Panc1 (cell line): ENCODE data around the gene PHOX2B. TPM values are rescaled to one million over a fixed set of nuclear protein-coding genes. Genes with fewer than 3 reads are reported as not detected.

ENCODE experiments used
- ATAC-seq: fragments of 200-7000 bp; cut with Tn5 transposase; 2 replicates; pipeline ENCODE4 v1.9.1; 2020; ENCODE audit warnings: mild to moderate bottlenecking, moderate library complexity
- BruUV-seq: library from RNA; stranded (reverse); fragments of 400-500 nt; replicated peaks from 2 replicates; lab custom pipeline; 2021; lab: Mats Ljungman, UMichigan
- CTCF ChIA-PET: fragments of 300-600 bp; sonication (Branson Sonifier 250); formaldehyde crosslinking; loops from one replicate; lab custom pipeline; 2022; ENCODE audit warnings: antibody characterized with exemption; lab: Charles Lee
- POLR2A ChIA-PET: fragments of 300-600 bp; sonication (Branson Sonifier 250); formaldehyde crosslinking; loops from one replicate; lab custom pipeline; 2022; ENCODE audit warnings: antibody characterized with exemption; lab: Charles Lee
- DNase-seq: peaks from one replicate; pipeline ENCODE4 v3.0.0-alpha.2; 2010; ENCODE audit warnings: low read depth, low spot score
- H3K27ac ChIP-seq: 2 replicates; pipeline ENCODE4 v1.5.1; 2011; ENCODE audit warnings: mild to moderate bottlenecking, low read length, inconsistent platforms
- H3K27me3 ChIP-seq: fragments of 200-500 bp; sonication (Bioruptor generic); 2 replicates; pipeline ENCODE4 v1.6.0; 2014; ENCODE audit warnings: low read length, inconsistent platforms; ENCODE audit not compliant: control insufficient read depth, insufficient read depth
- H3K36me3 ChIP-seq: fragments of 200-500 bp; sonication (Bioruptor generic); 2 replicates; pipeline ENCODE4 v1.5.1; 2014; ENCODE audit warnings: inconsistent platforms, mild to moderate bottlenecking, low read length, moderate library complexity; ENCODE audit not compliant: control insufficient read depth, insufficient read depth
- H3K4me1 ChIP-seq: 2 replicates; pipeline ENCODE4 v1.5.1; 2011; ENCODE audit warnings: inconsistent platforms, mild to moderate bottlenecking, low read length, moderate library complexity; ENCODE audit not compliant: control insufficient read depth, insufficient read depth
- H3K4me3 ChIP-seq, 2 experiments: 2 replicates each; pipeline ENCODE4 v1.5.1; 2011 to 2012; ENCODE audit warnings: low read depth in 2 of 2, low read length in 2 of 2, mild to moderate bottlenecking in 2 of 2, inconsistent platforms in 1 of 2, moderate library complexity in 1 of 2
- H3K9me3 ChIP-seq: fragments of 200-500 bp; sonication (Bioruptor generic); 2 replicates; pipeline ENCODE4 v1.5.1; 2014; ENCODE audit warnings: low read depth, mild to moderate bottlenecking, inconsistent platforms, low read length, moderate library complexity; ENCODE audit not compliant: control insufficient read depth, insufficient read depth
- POLR2AphosphoS5 ChIP-seq: IDR thresholded peaks from 2 replicates; pipeline ENCODE4 v1.6.1; 2012; ENCODE audit warnings: mild to moderate bottlenecking, low read depth, low read length, moderate library complexity
- REST ChIP-seq, 2 experiments: IDR thresholded peaks; 2 replicates each; pipeline ENCODE4 v1.6.1; 2011 to 2012; ENCODE audit warnings: low read depth in 2 of 2, control low read depth in 1 of 2, low read length in 1 of 2, mild to moderate bottlenecking in 1 of 2, moderate library complexity in 1 of 2; ENCODE audit not compliant: insufficient read depth in 1 of 2
- SIN3A ChIP-seq: IDR thresholded peaks from 2 replicates; pipeline ENCODE4 v1.6.1; 2012; ENCODE audit warnings: low read depth, mild to moderate bottlenecking, low read length, moderate library complexity, borderline replicate concordance; ENCODE audit not compliant: insufficient read depth
- TCF7L2 ChIP-seq: IDR thresholded peaks from 2 replicates; pipeline ENCODE4 v1.6.1; 2011; ENCODE audit warnings: mild to moderate bottlenecking, low read depth, low read length, inconsistent platforms
- in situ Hi-C: cut with HindIII; loops from 2 replicates; pipeline ENCODE4 v1.10.0; 2016; ENCODE audit warnings: low sequenced_read_pairs, low pct_unique_long_range_greater_than_20kb
- intact Hi-C: fragments of 100-400 bp; cut with micrococcal nuclease; formaldehyde crosslinking; loops from one replicate; pipeline ENCODE4 v1.10.0; 2022; ENCODE audit not compliant: unreplicated experiment
- total RNA-seq: library from RNA; stranded (reverse); gene quantifications from one replicate; pipeline ENCODE4 v1.2.1, GENCODE V29; 2021; ENCODE audit not compliant: unreplicated experiment
- TF ChIP-seq, protein P1 (sequence below): fragments of 450-650 bp; IDR thresholded peaks from 2 replicates; pipeline ENCODE4 v1.5.1; 2017; ENCODE audit warnings: mild to moderate bottlenecking

The PHOX2B gene
- total RNA-seq, 1 experiment from 2014 or later: not detected

- ChIA-PET POLR2A (no interaction called here), CTCF (no interaction called here)
- no TSS peak for BruUV-seq
- Histone ChIP-seq H3K4me1 (no peaks in the 10 kb centered on the region), H3K27me3 (no peaks in the 10 kb centered on the region), H3K9me3 (no peaks in the 10 kb centered on the region), H3K4me3 (no peak overlapping the region), H3K36me3 (no peaks in the 10 kb centered on the region), H3K27ac (no peak overlapping the region)
- intact Hi-C loops (no loop called here), in situ Hi-C loops (no loop called here)
- DNase-seq (no peak), ATAC-seq (no peak)
- no peak for TF ChIP-seq TCF7L2
- TF ChIP-seq, protein P1, sequence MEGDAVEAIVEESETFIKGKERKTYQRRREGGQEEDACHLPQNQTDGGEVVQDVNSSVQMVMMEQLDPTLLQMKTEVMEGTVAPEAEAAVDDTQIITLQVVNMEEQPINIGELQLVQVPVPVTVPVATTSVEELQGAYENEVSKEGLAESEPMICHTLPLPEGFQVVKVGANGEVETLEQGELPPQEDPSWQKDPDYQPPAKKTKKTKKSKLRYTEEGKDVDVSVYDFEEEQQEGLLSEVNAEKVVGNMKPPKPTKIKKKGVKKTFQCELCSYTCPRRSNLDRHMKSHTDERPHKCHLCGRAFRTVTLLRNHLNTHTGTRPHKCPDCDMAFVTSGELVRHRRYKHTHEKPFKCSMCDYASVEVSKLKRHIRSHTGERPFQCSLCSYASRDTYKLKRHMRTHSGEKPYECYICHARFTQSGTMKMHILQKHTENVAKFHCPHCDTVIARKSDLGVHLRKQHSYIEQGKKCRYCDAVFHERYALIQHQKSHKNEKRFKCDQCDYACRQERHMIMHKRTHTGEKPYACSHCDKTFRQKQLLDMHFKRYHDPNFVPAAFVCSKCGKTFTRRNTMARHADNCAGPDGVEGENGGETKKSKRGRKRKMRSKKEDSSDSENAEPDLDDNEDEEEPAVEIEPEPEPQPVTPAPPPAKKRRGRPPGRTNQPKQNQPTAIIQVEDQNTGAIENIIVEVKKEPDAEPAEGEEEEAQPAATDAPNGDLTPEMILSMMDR: no peak
- TF ChIP-seq SIN3A: no peak
- no peak for TF ChIP-seq REST (IDR thresholded peaks at IDR 0.05; ENCODE audit: insufficient read depth in 1 of 2, low read depth in 2 of 2, low read length in 1 of 2)
- no peak for TF ChIP-seq POLR2AphosphoS5
Observed at GRCh38 chr4:41796545-41797210, 48.2 kb upstream of the PHOX2B start.

DNA sequence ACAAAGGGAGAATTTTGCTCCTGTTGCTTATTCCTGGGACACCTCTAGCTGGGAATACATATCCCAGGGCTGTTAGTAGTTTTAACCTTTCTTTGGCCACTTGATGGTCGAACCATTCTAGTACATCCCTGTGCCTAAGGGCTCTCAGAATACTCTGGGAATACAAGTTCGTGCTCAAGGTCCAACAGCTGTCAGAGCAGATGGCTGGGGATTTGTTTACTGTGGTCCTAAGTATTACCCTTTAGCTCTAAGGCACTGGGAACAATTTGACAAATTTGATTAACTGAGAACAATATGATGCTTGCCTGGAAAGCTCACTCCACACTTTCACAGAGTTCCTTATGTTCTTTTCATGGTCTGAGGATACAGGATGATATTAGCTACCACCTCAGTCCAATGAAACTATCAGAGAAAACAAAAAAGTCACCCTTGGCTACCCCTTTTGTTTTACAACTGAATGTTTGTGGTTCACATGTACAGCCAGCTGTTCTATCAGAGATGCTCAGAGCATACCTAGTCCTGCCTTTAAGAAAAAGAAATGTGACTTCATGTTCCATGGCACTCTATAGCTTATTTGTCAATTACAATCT, 47.4 kb upstream of the PHOX2B start:
- CTCF ChIA-PET: no interaction called here
- POLR2A ChIA-PET: interaction anchor here (0.7 kb wide), 1 partner anchor 85 kb away, joined by 4 read pairs; no protein-coding TSS in a partner anchor
- intact Hi-C loops (no loop called here), in situ Hi-C loops (no loop called here)
- no peak for ATAC-seq
- no peaks in the 10 kb centered on the region for H3K4me1 ChIP-seq
- no peaks in the 10 kb centered on the region for H3K36me3 ChIP-seq
- H3K9me3 ChIP-seq: no peaks in the 10 kb centered on the region
- BruUV-seq: no TSS peak
- DNase-seq: no peak
- H3K4me3 ChIP-seq: no peak overlapping the region
- no peaks in the 10 kb centered on the region for H3K27me3 ChIP-seq
- TF ChIP-seq REST (IDR thresholded peaks at IDR 0.05; ENCODE audit: insufficient read depth in 1 of 2, low read depth in 2 of 2, low read length in 1 of 2) (no peak), TCF7L2 (no peak), POLR2AphosphoS5 (no peak), SIN3A (no peak)
- TF ChIP-seq, protein P1: no peak
- H3K27ac ChIP-seq: no peak overlapping the region
